Thyroid gland (tissue), 4 donors: ENCODE data around the gene PPP2R2D. TPM values are rescaled to one million over a fixed set of nuclear protein-coding genes. Genes with fewer than 3 reads are reported as not detected.
"Not testable (repeated sequence)": the region's sequence is repeated elsewhere in the genome, so short reads cannot be mapped to it uniquely, and the experiment has no call there.

Experiments used
- DNase-seq, 2 donors: peaks; one replicate each; pipeline ENCODE4 v3.0.0-alpha.2; 2019
- H3K27ac ChIP-seq, 3 donors: fragments of 200-600 bp; sonication (generic); 1 replicate in 2 of 3; 2 replicates in 1 of 3; pipeline ENCODE4 v1.5.1; 2016 to 2019; ENCODE audit warnings: mild to moderate bottlenecking in 1 of 3, moderate library complexity in 1 of 3
- H3K27me3 ChIP-seq: fragments of 200-600 bp; sonication (generic); one replicate; pipeline ENCODE4 v1.5.1; 2019
- H3K36me3 ChIP-seq, 2 donors: fragments of 200-600 bp; sonication (generic); one replicate each; pipeline ENCODE4 v1.5.1; 2016 to 2019
- H3K4me1 ChIP-seq, 2 donors: fragments of 200-600 bp; sonication (generic); one replicate each; pipeline ENCODE4 v1.5.1; 2017 to 2019
- H3K4me3 ChIP-seq, 3 donors: fragments of 200-600 bp; sonication (generic); replicated peaks in 1 of 3; 1 replicate in 2 of 3; 2 replicates in 1 of 3; pipeline ENCODE4 v1.5.1; 2016; ENCODE audit warnings: mild to moderate bottlenecking in 1 of 3
- H3K9me3 ChIP-seq: fragments of 200-600 bp; sonication (generic); one replicate; pipeline ENCODE4 v1.5.1; 2017
- CTCF ChIP-seq, 6 experiments: fragments of 200-600 bp in 3 of 6; fragments of 450-650 bp in 3 of 6; sonication (generic) in 3 of 6; IDR thresholded peaks; one replicate each; pipeline ENCODE4 v1.5.1; 2016 to 2019; ENCODE audit warnings: antibody characterized with exemption in 6 of 6, mild to moderate bottlenecking in 2 of 6, inconsistent platforms in 1 of 6, moderate library complexity in 1 of 6
- POLR2A ChIP-seq, 2 donors: fragments of 450-650 bp; IDR thresholded peaks; one replicate each; pipeline ENCODE4 v1.6.1; 2017; ENCODE audit warnings: antibody characterized with exemption in 2 of 2, mild to moderate bottlenecking in 2 of 2, moderate library complexity in 1 of 2
- WGBS, 2 donors: methylation state at CpG; one replicate each; pipeline ENCODE4 v1.1.5; 2017; 5-methylcytosine and 5-hydroxymethylcytosine counted together
- intact Hi-C: fragments of 100-400 bp; cut with DNase I; formaldehyde crosslinking; loops from one replicate; pipeline ENCODE4 v1.15.1; 2023
- total RNA-seq, 4 donors: library from RNA; depleted of rRNA; stranded (reverse); fragments of >200 nt; gene quantifications; one replicate each; pipeline ENCODE4 v1.2.3, GENCODE V29; 2016

PPP2R2D gene
- total RNA-seq, 4 donors from 2014 or later, result 32.3 to 38.7 (median 33.9) TPM

GRCh38 chr10:131946880-131947279, 46.1 kb downstream of the PPP2R2D start:
- DNase-seq, result no peak
- no peak overlapping the region for H3K27ac ChIP-seq
- 96 to 99% methylated on average over 7 to 14 of the region's 14 CpGs for WGBS, 2 donors
- no peaks in the 10 kb centered on the region for H3K4me1 ChIP-seq
- no peaks in the 10 kb centered on the region for H3K27me3 ChIP-seq
- TF ChIP-seq CTCF (IDR thresholded peaks at IDR 0.05), result no peak
- no peak for TF ChIP-seq POLR2A (IDR thresholded peaks at IDR 0.05)
- intact Hi-C loops, result no loop called here
- H3K36me3 ChIP-seq, result peaks cover 33 to 50% of the 10 kb centered on the region in 2 donors
- H3K4me3 ChIP-seq, result no peak overlapping the region
- H3K9me3 ChIP-seq, result no peaks in the 10 kb centered on the region

- no peak for DNase-seq
- Histone ChIP-seq H3K4me3 (no peak overlapping the region), H3K36me3 (peaks cover 33 to 47% of the 10 kb centered on the region in 2 donors), H3K27ac (no peak overlapping the region), H3K9me3 (no peaks in the 10 kb centered on the region), H3K27me3 (no peaks in the 10 kb centered on the region), H3K4me1 (no peaks in the 10 kb centered on the region)
- intact Hi-C loops, result no loop called here
- WGBS, 2 donors, result 89 to 91% methylated on average over 18 of the region's 18 CpGs
- no peak for TF ChIP-seq POLR2A (IDR thresholded peaks at IDR 0.05)
- no peak for TF ChIP-seq CTCF (IDR thresholded peaks at IDR 0.05)
Measured at GRCh38 chr10:131947631-131948347, 47.0 kb downstream of the PPP2R2D start.

GRCh38 chr10:131948501-131948900, 47.7 kb downstream of the PPP2R2D start:
- Histone ChIP-seq H3K4me1 (no peaks in the 10 kb centered on the region), H3K4me3 (no peak overlapping the region), H3K36me3 (peaks cover 33 to 47% of the 10 kb centered on the region in 2 donors), H3K9me3 (no peaks in the 10 kb centered on the region), H3K27ac (no peak overlapping the region), H3K27me3 (no peaks in the 10 kb centered on the region)
- WGBS, 2 donors, result 89 to 90% methylated on average over 5 to 6 of the region's 6 CpGs
- TF ChIP-seq POLR2A (IDR thresholded peaks at IDR 0.05), result no peak
- TF ChIP-seq CTCF (IDR thresholded peaks at IDR 0.05), result no peak
- intact Hi-C loops, result no loop called here
- no peak for DNase-seq

- peaks cover 37 to 50% of the 10 kb centered on the region in 2 donors for H3K36me3 ChIP-seq
- no peaks in the 10 kb centered on the region for H3K9me3 ChIP-seq
- 97% methylated on average over 19 to 21 of the region's 23 CpGs for WGBS, 2 donors
- DNase-seq, result no peak
- H3K27ac ChIP-seq, result no peak overlapping the region
- no peak overlapping the region for H3K4me3 ChIP-seq
- intact Hi-C loops, result no loop called here
- H3K4me1 ChIP-seq, result no peaks in the 10 kb centered on the region
- no peaks in the 10 kb centered on the region for H3K27me3 ChIP-seq
- TF ChIP-seq POLR2A (IDR thresholded peaks at IDR 0.05) (no peak), CTCF (IDR thresholded peaks at IDR 0.05) (no peak)
Measured at GRCh38 chr10:131949041-131949862, 48.4 kb downstream of the PPP2R2D start.

- H3K4me3 ChIP-seq, H3K4me1 ChIP-seq, H3K27me3 ChIP-seq, DNase-seq, H3K9me3 ChIP-seq, intact Hi-C loops, H3K27ac ChIP-seq: not testable (repeated sequence)
- H3K36me3 ChIP-seq, result peaks cover 41 to 49% of the 10 kb centered on the region in 2 donors
- 90 to 92% methylated on average over 6 to 7 of the region's 7 CpGs for WGBS, 2 donors
Measured at GRCh38 chr10:131949908-131950307, 49.1 kb downstream of the PPP2R2D start.
